ENCODE measurements around the gene DNAJC4. TPM values are rescaled to one million over a fixed set of nuclear protein-coding genes. Genes with fewer than 3 reads are reported as not detected.
"Not testable (repeated sequence)": the region's sequence is repeated elsewhere in the genome, so short reads cannot be mapped to it uniquely, and the experiment has no call there.

The DNAJC4 gene
- total RNA-seq, 1 donor from 2014 or later: 59.9 TPM

DNA sequence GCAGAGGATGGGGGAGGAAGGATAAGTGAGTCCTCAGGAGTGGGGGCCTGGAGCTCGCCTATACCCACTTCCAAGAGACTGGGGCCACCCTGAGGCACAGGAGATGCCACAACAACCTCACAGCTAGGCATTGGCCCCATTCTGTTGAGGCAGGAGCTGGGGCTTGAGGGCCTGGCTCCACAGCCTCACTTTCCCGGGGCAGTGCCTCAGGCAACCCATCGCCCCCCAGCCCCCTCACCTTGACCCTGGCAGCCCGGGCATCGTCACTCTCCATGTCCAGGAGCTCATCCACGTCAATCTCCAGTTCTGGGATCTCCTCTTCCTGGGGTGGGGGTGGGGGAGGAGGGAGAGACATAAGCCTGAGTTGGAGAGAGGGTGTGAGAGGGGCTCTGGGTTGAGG lies 14.6 kb downstream of the DNAJC4 start:
- intact Hi-C loops (cut with micrococcal nuclease): no loop called here
- Histone ChIP-seq H3K4me1 (peaks cover 66% of the 10 kb centered on the region), H3K27me3 (ENCODE audit: low read depth) (no peaks in the 10 kb centered on the region), H3K36me3 (peaks cover 14% of the 10 kb centered on the region), H3K27ac (replicated peaks) (peak overlapping the region; percentile 97), H3K4me3 (peak overlapping the region; percentile 88), H3K9me3 (replicated peaks) (no peaks in the 10 kb centered on the region)
- TF ChIP-seq, protein P1, sequence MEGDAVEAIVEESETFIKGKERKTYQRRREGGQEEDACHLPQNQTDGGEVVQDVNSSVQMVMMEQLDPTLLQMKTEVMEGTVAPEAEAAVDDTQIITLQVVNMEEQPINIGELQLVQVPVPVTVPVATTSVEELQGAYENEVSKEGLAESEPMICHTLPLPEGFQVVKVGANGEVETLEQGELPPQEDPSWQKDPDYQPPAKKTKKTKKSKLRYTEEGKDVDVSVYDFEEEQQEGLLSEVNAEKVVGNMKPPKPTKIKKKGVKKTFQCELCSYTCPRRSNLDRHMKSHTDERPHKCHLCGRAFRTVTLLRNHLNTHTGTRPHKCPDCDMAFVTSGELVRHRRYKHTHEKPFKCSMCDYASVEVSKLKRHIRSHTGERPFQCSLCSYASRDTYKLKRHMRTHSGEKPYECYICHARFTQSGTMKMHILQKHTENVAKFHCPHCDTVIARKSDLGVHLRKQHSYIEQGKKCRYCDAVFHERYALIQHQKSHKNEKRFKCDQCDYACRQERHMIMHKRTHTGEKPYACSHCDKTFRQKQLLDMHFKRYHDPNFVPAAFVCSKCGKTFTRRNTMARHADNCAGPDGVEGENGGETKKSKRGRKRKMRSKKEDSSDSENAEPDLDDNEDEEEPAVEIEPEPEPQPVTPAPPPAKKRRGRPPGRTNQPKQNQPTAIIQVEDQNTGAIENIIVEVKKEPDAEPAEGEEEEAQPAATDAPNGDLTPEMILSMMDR (IDR thresholded peaks at IDR 0.05; ENCODE audit: borderline replicate concordance): no peak
- DNase-seq: no peak

DNA sequence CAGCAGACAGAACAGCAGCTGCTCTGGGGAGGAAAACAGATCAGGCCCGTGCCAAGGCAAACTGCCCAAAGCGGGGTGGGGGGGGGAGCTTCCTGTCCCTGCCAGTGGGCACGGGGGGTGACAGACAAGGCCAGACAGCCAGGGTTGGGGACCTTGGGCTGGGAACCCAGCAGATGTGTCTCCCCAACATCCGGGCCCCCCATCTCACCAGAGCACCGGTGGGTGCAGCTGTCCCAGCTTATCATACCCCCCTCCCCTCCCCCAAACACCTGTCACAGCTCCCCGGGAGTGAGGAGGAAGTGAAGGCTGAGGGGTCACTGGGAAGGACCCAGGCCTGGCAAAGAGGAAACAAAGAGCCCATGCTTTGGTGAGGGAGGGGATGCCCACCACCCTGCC lies 15.1 kb downstream of the DNAJC4 start:
- TF ChIP-seq, protein P1 (IDR thresholded peaks at IDR 0.05; ENCODE audit: borderline replicate concordance): no peak
- Histone ChIP-seq H3K9me3 (replicated peaks) (no peaks in the 10 kb centered on the region), H3K27me3 (ENCODE audit: low read depth) (no peaks in the 10 kb centered on the region), H3K27ac (replicated peaks) (peak overlapping the region; percentile 97), H3K4me1 (peaks cover 63% of the 10 kb centered on the region), H3K4me3 (peak overlapping the region; percentile 88), H3K36me3 (peaks cover 14% of the 10 kb centered on the region)
- intact Hi-C loops (cut with micrococcal nuclease): no loop called here
- DNase-seq: no peak

DNA sequence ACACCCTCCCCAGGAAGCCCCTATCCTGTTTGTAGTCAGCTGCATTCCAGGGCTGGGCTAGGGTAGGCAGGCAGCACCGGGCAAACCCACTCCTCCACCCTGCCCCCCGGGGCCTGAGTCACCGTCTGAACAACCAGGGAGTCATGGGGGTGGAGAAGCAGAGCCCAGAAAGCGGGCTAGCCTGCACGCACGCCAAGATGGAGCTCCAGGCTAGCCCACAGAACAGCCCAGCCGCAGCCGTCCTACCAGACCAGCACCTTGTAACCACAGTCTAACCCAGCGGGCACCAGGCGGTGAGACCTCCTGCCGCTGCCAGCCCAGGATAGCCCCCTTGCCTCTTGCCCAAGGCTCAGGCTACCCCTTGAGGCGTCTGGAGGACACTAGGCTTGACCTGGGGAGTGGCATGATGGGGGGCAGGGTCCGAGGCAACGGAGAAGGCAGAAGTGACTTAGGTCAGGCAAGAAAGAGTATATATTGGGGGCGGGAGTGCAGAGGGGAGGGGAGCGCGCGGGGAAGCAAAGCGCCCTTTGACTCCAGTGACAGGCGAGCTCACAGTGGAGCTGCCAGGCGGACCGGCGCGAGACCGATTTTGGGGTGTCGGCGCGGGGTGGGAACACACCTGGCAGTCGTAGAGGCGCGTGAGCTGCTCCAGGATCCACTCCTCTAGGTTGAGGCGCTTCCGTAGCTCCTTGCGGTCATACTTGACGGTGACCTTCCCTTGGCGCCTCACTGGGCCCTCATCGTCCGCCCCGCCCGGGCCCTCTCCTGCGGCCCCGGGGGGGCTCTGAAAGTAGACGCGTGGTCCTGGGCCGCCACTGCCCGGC lies 15.7 kb downstream of the DNAJC4 start:
- peak overlapping the region; percentile 97 for H3K27ac ChIP-seq (replicated peaks)
- H3K36me3 ChIP-seq: peaks cover 14% of the 10 kb centered on the region
- DNase-seq: peak; percentile 72
- H3K4me1 ChIP-seq: peaks cover 66% of the 10 kb centered on the region
- H3K4me3 ChIP-seq: peak overlapping the region; percentile 88
- TF ChIP-seq, protein P1 (IDR thresholded peaks at IDR 0.05; ENCODE audit: borderline replicate concordance): peak; percentile 7
- H3K9me3 ChIP-seq (replicated peaks): no peaks in the 10 kb centered on the region
- intact Hi-C loops (cut with micrococcal nuclease): no loop called here
- H3K27me3 ChIP-seq (ENCODE audit: low read depth): no peaks in the 10 kb centered on the region

DNA sequence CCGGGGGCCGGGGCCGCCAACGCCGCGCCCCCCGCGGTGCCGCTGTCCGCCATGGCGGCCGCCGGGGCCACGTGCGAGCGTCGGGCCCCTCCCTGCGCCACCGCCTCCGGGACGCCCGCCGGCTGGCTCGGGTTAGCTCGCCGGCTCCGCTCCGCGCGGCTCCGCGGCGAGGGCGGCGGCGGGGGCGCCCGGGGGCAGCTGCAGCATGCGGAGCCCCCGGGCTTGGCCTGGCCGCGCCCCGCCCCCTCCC lies 16.2 kb downstream of the DNAJC4 start:
- peaks cover 68% of the 10 kb centered on the region for H3K4me1 ChIP-seq
- H3K27ac ChIP-seq (replicated peaks): peak overlapping the region; percentile 97
- peak overlapping the region; percentile 88 for H3K4me3 ChIP-seq
- intact Hi-C loops (cut with micrococcal nuclease); DNase-seq; H3K9me3 ChIP-seq (replicated peaks); H3K27me3 ChIP-seq (ENCODE audit: low read depth): not testable (repeated sequence)
- peaks cover 14% of the 10 kb centered on the region for H3K36me3 ChIP-seq

DNA sequence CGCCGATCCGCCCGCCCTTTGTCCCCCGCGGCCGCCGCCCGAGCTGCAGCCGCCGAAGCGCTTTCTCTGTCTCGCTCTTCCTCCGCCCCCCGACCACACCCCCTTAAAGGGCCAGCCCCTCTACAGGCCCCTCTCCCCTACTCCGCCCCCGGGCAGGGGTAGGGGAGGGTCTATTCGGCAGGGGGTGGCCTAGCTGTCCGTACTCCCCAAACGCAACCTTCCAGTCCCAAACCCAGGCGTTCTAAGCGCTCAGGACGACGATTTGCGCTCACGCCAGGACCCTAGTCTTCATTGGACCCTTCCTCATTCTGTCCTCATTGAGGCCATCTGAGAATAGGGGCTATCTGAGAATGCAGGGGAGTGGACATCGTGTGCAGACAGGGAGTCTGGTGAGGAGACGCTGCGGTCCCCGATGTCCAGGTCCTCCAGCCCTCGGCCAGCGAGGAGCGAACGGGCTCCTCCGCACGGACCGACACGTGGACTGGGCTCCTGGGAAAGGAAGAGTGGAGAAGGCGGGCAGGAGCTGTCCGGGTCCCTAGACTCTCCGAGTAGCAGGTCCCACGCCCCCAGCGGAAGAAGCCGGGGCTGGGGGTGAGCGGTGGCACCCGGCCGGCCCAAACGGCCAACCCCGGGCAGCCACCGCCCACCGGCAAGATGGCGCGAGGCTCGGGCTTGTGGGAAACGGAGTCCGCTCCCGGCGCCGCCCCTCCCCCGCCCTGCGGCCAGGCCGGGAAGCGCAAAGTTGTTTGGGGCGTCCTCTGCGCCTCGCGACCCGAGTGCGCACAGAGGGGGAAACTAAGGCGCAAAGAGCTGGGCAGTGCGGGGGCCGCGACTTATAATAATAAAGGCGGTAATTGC lies 16.8 kb downstream of the DNAJC4 start, which contains the start of gene PPP1R14B:
PPP1R14B (minus strand) TSS at position 73 of the 858 bp plus-strand sequence. CDS start 270 bp downstream, outside the sequence.
- Histone ChIP-seq H3K27me3 (ENCODE audit: low read depth) (no peaks in the 10 kb centered on the region), H3K36me3 (peaks cover 14% of the 10 kb centered on the region), H3K4me1 (peaks cover 68% of the 10 kb centered on the region), H3K9me3 (replicated peaks) (no peaks in the 10 kb centered on the region), H3K4me3 (peak within 1 kb of the TSS; percentile 88), H3K27ac (replicated peaks) (peak within 1 kb of the TSS; percentile 97)
- TF ChIP-seq, protein P1 (IDR thresholded peaks at IDR 0.05; ENCODE audit: borderline replicate concordance): peak; percentile 29
- peak; percentile 92 for DNase-seq
- intact Hi-C loops (cut with micrococcal nuclease): no loop called here

Data from left ventricle myocardium inferior (tissue), 1 donor.